ENCODE results near the gene MRPS5.

The MRPS5 gene

DNA sequence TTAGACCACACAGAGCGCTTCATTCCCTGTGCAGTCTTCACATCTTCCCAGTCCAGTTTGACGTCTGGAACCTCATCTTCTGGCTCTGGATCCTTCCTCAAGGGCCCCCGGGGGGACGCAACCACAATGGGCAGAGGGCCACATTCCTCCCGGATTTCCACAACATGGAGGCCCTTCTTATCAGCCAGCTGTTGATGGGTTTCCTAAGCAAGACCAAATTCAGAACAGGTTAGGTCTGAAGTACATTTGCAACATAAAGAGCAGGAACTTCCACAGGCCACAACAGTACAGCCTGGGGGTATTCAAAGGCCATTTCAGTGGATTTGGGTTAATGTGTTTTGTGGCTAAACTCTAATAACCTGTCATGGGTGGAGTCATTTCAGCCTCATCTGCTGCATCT is 34.2 kb downstream of the MRPS5 start:
- DNase-seq (ENCODE audit: low spot score) = no peak

DNA sequence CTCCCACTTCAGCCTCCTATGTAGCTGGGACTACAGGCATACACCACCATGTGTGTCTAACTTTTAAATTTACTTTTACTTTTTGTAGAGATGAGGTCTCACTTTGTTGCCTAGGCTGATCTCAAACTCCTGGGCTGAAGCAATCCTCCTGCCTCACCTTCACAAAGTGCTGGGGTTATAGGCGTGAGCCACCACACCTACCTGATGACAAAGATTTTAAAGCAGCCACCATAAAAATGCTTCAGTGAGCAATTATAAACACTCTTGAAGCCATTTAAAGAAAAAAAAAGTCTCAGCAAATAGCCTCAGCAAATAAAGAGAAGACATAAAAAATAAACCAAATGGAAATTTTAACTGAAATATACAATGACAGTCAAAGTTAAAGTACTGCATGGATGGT is 35.6 kb downstream of the MRPS5 start:
- no peak for DNase-seq (ENCODE audit: low spot score)

DNA sequence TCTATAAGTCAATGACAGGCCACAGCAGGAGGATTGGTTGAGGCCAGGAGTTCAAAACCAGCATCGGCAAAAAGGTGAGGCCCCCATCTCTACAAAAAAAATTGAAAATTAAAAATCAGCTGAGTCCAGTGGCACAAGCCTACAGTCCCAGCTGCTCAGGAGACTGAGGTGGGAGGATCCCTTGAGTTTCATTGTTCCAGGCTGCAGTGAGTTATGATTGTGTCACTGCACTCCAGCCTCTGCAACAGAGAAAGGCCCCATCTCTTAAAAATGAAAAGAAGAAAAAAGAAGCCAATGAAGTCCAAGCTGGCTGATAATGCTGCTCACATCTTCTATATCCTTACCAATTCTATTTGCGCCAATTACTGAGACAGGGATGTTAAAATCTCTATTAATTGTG is 39.1 kb downstream of the MRPS5 start:
- DNase-seq (ENCODE audit: low spot score) = no peak

DNA sequence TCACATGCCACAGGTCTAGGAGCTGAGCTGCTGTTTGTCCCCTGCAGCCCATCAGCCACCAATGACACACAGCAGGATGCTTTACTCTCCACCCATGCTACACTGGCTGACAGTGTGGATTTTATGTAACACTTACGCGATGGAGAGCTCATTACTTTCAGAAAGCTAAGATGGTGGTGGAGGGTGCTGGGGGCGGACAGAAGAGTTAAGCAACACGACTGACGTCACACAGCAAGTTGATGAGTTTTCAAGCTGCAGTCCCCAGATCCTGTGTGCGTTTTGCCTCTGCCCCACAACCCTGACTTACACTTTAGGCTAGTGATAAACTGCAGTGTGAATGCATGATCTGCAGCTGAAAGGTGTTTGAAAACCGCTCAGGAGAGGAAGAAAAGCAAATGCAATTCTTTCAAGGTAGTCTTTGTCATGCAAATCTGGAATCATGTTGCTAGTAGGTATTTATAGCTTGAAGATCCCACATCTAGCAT is 42.4 kb downstream of the MRPS5 start:
- DNase-seq (ENCODE audit: low spot score) = no peak

DNA sequence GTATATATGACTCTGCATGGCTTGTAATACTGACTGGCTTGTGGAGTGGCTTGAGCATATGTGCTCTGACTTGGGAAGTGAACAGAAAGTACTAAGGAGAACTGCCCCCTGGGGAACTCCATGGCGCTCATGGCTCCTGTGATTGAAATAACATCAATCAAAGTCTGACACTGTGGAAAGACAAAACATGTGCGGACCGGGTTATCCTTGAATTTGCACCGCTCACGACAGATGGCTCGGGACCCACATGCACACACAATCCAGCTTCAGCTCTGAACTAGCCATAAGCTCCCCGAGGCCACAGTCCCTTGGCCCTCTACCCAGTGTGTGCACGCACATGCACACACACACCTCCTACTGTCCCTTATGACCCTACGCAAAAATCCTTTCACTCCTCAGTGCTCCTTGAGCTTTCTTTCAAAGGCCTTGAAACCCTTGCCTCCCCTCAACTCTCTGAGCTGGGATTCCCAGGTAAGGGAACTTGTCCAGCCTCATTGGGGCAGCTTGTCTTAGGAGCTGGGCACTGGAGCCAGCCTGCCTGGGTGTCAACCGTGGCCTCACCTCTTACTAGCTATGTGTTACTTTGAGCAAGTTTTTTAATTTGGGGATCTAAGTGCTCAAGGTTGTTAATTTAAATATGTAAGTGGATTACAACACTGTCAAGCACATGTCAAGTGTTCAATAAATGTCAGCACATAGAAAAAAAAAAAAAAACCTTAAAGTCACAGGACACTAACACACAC is 43.6 kb downstream of the MRPS5 start:
- no peak for DNase-seq (ENCODE audit: low spot score)

DNA sequence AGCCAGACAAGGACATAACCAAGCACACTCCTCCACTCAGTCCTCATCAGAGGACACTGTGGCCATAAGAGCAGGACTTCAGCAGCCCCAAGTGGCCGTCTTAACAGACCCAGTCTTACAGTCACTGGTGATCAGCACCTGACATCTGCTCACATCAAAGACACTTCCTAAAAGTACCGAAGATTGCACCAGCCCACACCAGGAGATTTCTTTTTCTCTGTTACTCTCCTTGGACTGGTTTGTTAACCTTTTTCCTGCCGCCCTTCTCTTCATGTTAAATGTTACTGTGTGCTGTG is 44.1 kb downstream of the MRPS5 start:
- DNase-seq (ENCODE audit: low spot score) = no peak

DNA sequence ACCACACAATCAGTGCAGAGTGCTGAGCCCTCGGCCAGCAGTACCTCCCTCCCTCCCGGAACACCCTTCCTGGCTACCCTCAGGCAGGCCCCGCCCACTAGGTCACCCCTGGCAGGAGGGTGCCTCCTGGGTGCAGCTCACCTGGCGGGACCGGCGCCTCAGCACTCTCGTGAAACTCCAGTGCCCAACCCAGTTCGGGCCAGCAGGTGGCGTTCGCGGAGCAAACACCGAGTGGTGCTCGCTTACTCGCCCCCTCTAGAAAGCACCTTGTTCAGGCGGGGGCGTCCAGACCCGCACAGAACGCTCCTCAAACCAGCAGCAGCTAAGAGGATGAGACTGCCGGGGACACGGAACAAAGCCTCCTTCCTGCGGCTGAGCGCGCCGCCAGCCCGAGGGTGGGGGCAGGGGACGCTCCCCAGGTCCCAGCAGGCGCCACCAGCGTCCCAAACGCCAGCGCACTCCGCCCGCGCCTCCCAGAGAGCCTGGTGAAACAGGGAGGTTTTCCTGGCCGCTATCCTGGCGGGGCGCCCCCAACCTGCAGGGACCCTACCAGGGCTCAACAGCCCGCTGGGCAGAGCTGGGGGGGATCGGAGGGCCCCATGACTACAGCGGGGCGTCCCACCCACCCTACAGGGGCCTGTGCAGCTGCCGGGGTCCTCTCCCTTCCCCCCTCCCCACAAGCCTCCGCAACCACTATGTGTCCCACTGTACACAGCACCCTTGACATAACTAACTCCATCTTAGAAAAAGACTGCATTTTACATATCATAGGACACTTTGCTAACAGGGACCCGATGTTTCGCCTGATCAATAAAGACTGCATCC is 44.7 kb downstream of the MRPS5 start:
- DNase-seq (ENCODE audit: low spot score) = peak; percentile 22

DNA sequence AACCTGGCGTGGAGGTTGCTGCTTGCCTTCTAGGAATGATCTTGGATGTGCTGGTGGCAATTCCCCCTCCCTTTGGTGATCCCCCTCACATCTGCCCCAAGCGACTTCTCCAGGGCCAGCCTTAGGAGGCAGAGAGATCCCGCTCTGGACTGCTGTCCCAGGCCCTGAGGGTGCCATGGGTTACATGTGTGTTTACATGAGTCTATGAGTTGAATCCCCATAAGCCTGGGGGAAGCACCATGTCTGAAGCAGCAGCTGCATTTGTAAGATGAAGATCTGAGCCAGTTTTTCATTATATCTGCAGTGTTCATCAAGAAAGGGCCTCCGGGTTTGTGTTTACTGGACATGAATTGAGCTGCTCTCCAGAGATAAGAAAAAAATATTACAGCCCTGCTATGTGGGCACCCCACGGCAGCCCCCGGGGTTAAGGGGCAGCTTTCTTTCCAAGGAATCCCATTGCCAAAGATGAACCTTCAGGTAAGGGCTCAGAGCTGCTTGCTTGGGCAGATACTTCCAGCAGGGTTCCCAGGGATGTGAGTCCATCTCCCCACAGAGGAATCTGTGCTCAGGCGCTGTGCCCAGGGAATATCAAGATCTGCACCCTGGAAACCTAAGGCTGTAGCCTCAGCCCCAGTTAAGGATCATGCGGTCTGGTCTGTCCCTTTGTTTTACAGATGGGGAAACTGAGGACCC is 46.0 kb downstream of the MRPS5 start:
- no peak for DNase-seq (ENCODE audit: low spot score)

DNA sequence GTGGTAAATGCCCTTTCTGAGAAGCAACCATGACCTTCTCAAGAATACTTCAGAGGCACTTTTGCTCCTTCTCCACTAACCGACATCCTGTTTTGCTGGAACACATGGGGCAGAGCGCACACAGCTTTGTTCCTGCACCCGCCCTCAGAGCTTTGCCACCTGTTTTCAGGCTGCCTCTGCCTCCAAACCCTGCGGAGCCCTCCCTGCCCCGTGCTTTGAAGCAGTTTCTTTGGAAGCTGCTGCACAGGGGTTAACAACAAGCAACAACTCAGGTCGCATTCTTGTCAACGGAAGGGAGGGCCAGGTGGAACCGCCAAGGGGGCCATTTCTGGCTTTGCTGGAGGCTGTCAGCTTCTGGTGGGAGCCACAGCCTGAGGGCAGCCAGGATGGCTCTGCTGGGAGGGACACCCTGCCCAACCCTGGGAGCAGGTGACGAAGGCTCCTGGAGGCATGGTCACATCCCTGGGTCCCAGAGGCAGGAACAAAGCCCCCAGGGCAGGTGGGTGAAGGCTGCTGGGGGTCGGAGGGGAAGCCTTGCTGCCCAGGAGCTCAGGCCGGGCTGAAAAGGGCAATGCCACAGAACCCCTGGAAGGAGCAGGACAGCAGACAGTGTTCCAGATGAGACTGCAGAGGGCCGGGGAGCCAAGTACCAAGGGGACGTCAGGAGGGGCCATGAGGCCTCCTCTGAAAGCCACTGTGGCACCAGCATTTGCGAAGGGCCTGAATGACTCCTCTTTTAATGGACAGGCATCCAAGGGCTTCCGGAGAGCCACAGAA is 46.8 kb downstream of the MRPS5 start:
- no peak for DNase-seq (ENCODE audit: low spot score)

DNA sequence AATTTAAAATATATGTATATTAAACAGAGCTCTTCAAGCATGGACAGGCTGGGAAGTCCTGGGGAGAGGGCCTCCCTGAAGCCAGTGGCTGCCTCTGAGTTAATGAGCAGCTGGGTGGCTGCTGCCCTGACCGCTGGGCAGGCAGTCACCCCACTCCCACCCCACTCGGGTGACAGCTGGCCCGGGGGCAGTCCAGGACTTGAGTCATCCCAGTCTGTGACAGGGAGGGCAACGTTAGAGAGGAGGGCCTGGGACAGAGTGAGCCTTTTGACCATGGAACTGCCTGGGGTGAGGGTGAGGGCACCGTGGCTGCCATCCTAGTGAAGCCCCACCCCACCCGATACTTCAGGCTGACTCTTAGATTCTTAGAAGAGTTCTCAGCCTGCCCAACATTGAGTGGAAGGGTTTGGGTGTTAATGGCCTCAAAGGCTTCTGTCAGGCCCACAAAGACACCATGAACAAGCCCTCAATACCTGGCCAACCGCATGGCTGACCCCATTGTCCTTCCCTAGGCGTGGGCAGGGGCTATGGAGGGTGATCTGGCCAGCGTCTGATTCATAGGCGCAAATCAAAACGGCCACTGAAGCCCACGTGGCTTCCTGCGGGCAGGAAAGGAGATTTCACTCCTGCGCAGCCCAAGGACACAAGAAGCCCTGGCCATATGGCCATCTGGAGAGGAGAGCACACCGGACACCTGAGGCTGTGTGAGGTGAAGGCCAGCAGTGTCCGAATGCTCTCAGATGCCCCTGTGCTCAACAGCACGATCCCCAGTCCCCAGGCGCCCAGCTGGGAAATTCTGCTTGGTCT is 47.5 kb downstream of the MRPS5 start:
- no peak for DNase-seq (ENCODE audit: low spot score)

DNA sequence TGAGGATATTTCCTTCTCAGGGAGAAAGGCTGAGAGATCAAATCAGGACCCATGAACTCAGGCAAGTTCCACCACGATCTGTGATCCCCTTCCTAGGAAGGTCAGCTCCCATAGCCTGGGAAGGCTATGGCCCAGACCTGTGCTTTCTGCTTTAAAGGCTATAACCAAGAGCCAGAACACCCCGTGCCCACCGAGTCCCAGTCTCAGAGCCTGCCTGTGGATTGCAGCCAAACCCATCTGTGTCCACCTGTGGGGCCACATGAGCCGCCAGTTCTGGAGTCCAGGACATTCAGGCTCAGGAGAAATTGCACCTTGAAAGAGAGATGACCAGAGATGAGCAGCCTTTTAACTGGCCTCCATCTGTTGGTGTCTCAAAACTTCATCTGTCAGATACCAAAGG is 49.2 kb downstream of the MRPS5 start:
- DNase-seq (ENCODE audit: low spot score) = no peak

DNA sequence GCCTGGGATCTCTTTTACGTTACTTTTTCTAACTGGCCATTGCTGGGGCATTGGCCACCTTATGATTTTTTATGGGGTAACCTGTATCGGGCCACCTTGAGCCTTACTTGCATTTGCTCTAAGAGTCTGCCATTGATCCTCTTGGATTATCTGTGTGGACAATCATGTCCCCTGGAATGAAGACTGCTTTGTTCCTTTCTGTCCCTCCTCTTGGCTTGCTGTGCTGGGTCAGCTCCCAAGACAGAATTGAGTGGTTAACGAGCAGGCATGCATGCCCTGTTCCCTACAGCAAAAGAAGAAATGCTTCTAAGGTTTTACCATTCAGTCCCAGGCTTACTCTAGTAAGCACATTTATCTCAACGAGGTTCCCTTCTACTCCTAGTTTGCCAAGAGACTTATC is 49.8 kb downstream of the MRPS5 start:
- DNase-seq (ENCODE audit: low spot score) = no peak

DNA sequence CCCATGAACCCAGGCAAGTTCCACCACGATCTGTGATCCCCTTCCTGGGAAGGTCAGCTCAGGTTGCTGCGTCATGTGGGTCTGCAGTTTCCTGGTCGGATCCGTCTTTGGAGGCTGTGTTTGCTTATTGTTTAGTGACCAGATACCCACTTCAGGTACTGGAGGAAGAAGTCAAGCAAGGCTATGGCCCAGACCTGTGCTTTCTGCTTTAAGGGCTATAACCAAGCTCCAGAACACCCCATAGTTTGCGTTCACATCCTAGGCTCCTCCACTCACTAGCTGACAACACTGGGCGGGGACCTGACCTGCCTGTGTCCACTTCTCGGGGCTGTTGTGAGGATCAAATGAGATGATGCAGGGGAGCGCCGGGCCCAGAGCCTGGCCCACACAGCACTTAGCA is 52.1 kb downstream of the MRPS5 start:
- no peak for DNase-seq (ENCODE audit: low spot score)

DNA sequence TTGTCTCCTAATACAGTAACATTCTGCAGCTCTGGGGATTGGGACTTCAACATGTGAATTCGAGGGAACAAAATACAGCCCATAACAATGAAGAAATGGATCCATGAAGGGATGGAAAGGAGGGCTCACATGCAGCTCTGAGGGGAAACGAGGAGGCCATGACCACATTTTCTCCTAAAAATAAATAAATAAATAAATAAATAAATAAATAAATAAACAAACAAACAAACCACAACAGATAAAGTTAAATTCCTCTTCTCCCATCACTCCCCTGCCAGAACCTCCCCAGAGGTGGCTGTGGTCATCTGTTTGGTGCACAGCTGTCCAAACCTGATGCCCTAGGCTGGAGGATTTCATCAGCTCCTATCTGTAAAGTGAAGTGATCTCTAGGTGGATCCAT is 53.4 kb downstream of the MRPS5 start:
- no peak for DNase-seq (ENCODE audit: low spot score)

DNA sequence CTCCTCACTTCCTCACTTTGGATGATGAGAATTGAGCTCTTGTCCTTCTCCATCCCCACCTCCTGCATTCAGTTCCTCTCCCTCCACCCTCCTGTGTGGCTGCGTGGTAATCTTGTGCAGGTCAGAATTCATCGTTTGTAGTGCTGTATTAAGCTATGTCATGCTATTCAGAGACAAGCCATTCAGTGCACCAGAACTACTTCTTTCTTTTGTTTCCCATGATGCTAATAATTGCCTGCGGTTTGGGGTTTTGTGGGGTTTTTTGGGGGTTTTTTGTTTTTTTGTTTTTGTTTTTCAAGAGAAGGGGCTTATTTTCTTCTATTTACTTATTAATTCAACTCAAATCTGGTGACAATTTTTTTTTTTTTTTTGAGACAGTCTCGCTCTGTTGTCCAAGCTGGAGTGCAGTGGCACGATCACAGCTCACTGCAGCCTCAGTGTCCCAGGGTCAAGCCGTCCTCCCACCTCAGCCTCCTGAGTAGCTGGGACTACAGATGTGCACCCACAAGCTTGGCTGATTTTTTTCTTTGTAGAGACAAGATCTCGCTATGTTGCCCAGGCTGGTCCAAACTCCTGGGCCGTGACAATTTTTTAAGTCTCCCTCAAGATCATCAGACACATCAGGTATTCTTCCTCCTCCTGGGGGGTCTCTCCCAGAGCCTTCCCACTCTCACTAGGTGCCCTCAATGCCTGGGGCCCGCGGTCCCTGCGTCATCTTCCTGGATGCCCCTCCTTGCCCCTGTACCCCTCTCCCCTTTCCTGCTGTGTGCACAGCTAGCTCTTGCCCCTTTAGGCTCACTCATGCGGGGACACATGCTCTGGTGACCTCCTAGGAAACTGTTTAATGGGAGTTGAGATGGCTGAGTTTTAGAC is 58.3 kb downstream of the MRPS5 start:
- DNase-seq (ENCODE audit: low spot score) = no peak

DNA sequence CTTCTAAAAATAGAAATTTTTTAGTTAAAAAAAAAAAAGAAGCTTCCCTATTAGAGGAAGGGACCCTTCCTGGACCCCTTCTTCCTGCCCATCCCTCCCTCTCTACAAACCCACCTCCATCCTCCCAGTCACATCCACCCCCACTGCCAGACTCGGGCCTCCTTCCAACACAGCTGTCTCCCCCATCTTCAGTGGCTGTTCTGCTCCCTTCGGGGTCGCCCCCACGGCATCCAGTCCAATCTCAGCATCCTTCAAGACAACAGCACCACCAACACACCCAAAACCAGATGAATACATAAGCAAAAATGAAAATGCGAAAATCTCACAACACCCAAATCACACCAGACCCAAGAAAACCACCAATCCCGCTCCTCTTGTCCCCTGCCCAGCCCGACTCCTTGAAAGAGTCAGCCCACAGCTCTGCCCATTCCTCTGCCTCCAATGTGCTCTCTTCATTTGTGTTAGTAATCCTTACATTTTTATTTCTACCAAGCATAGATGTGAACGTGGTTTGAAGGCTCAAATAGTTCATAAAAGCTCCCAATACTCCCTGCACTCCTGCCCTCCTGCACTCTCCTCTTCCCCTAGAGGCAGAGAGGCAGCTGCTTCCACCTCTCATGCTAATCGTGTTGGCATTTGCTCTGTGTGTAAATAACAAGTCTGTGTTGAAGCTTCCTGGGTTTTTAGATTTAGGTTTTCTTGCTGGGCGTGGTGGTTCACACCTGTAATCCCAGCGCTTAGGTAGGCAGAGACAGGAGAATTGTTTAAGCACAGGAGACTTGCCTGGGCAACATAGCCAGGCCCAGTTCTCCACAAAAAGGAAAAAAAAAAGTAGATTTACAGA is 59.1 kb downstream of the MRPS5 start:
- no peak for DNase-seq (ENCODE audit: low spot score)

DNA sequence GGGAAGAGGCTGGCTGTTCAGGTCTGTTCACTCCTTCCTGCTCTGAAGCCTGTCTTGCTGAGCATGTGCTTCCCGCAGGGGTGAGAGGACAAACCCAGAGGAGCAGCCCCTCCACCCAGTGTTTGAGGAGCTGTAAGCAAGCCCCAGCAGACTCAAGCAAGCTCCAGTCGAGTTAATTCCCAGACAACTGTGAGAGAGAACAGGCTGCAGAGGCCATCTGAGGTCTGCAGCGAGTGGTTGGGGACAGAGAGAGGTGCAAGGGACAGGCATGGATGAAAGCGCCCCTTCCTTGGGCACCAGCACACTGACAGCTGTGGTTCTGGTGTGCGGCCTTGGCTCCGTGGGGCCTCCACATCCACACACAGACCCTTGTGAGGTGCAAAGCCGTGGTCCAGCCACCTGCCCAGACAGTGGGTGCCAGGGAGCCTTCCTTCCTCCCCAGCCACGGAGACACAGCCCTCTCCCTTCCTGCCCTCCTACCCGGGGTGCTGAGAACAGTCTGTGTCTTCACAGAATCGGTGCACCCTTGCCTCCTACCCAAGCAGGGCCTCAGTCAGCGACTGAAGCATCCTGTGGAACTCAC is 59.9 kb downstream of the MRPS5 start:
- DNase-seq (ENCODE audit: low spot score) = no peak

DNA sequence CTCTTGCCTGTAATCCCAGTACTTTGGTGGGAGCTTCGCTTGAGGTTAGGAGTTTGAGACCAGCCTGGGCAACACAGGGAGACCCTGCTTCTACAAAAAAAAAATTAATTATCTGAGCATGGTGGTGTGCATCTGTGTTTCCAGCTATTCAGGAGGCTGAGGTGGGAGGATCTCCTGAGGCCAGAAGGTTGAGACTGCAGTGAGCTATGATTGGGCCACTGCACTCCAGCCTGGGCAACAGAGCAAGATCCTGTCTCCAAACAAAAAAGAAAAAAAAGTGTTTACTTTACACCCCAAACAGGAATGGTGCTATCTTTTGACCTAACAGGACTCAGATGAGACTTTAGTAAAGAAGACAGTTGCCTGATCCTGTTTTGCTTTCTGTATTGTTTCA is 60.5 kb downstream of the MRPS5 start:
- no peak for DNase-seq (ENCODE audit: low spot score)

DNA sequence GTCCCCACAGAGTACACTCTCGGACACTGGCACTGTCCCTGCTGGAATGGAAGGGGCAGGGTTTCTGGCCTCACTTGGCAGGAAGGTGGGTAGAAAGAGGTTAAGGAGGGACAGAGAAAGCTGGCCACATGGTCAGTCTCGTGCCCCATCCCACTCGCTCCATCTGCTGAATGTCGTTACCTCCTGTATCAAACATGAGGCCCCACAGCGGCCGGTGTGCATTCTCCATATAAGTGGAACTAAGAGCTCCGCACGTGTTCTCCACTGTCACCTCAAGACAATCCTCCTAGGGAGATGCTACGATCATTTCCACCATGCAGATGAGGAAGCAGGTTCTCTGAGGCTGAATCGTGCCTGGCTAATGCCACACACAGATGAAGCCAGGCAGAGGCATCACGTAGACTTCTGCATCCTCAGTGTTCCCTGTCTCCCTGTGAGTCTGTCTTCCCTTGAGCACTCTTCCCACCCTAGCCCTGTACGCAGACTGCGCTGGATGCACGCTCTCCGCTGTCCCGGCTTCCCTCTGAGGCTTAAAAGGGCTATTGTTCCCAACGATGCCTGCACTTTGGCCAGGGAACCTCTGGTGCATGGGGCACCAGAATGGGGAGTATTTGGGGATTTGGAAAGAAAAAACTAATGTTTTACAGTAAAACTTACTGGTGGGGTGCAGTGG is 61.0 kb downstream of the MRPS5 start:
- no peak for DNase-seq (ENCODE audit: low spot score)
